MCF 10A (cell line): Measurements from ENCODE around the gene PTER. TPM values are rescaled to one million over a fixed set of nuclear protein-coding genes. Genes with fewer than 3 reads are reported as not detected.

Experiments
- BruUV-seq: library from RNA; stranded (reverse); fragments of 400-500 nt; replicated peaks from 2 replicates; lab custom pipeline; 2021; lab: Mats Ljungman, UMichigan
- CTCF ChIA-PET: fragments of 300-600 bp; sonication (Branson Sonifier 250); formaldehyde crosslinking; extraction: SDS; loops from one replicate; lab custom pipeline; 2021; ENCODE audit warnings: antibody characterized with exemption, inconsistent platforms; lab: Yijun Ruan, JAX
- POLR2A ChIA-PET: fragments of 300-600, 350-650 bp; sonication (Branson Sonifier 250); formaldehyde crosslinking; extraction: SDS; loops from one replicate; lab custom pipeline; 2020; ENCODE audit warnings: antibody characterized with exemption, inconsistent platforms; lab: Yijun Ruan, JAX
- DNase-seq: peaks from one replicate; pipeline ENCODE4 v3.0.0-alpha.2; 2018; ENCODE audit not compliant: unreplicated experiment
- H3K27ac Mint-ChIP-seq: one replicate; pipeline ENCODE4 v1.8.0; 2022; ENCODE audit warnings: mild to moderate bottlenecking, low read depth, mixed read lengths; ENCODE audit not compliant: unreplicated experiment
- H3K27me3 Mint-ChIP-seq: one replicate; pipeline ENCODE4 v1.8.0; 2022; ENCODE audit warnings: mixed read lengths; ENCODE audit not compliant: insufficient read depth, unreplicated experiment
- H3K36me3 Mint-ChIP-seq: one replicate; pipeline ENCODE4 v1.8.0; 2022; ENCODE audit warnings: mild to moderate bottlenecking, moderate library complexity, mixed read lengths; ENCODE audit not compliant: insufficient read depth, unreplicated experiment
- H3K4me1 Mint-ChIP-seq: one replicate; pipeline ENCODE4 v1.8.0; 2022; ENCODE audit warnings: mixed read lengths; ENCODE audit not compliant: insufficient read depth, unreplicated experiment
- H3K4me3 Mint-ChIP-seq: one replicate; pipeline ENCODE4 v1.8.0; 2022; ENCODE audit warnings: mild to moderate bottlenecking, moderate library complexity, mixed read lengths; ENCODE audit not compliant: unreplicated experiment
- H3K9me3 Mint-ChIP-seq: one replicate; pipeline ENCODE4 v1.8.0; 2022; ENCODE audit warnings: mixed read lengths; ENCODE audit not compliant: unreplicated experiment
- CTCF ChIP-seq: fragments of 200-600 bp; IDR thresholded peaks from one replicate; pipeline ENCODE4 v1.8.0; 2022; ENCODE audit warnings: antibody characterized with exemption, mild to moderate bottlenecking; ENCODE audit not compliant: unreplicated experiment
- intact Hi-C: fragments of 100-400 bp; cut with micrococcal nuclease; formaldehyde crosslinking; loops from 2 replicates; pipeline ENCODE4 v1.14.1; 2022
- total RNA-seq: library from RNA; stranded (reverse); gene quantifications from 2 replicates; pipeline ENCODE4 v1.2.3, GENCODE V29; 2022

PTER gene
- total RNA-seq, 1 experiment from 2014 or later: 50.8 TPM

DNA sequence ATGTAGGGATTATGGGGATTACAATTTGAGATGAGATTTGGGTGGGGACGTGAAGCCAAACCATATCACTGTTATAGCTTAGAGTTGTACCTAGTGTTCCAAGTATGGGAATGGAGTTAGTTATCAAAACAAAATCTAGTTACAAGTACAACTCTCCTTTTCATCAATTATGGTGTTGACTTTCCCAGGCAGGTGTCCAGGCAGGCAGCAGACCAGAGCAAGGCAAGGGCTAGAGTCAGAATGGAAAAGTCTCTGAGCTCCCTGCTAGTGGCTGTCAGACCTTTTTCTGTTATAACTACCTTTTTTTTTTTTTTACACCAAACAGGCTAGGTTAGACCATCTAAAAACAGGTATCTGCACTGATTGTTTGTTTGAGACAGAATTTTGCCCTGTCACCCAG, 29.2 kb downstream of the PTER start:
- ChIA-PET CTCF (interaction anchor here (0.5 kb wide), 1 partner anchor 10 kb away, joined by 4 read pairs; no protein-coding TSS in a partner anchor), POLR2A (interaction anchor here (0.6 kb wide), 1 partner anchor 25 kb away, joined by 4 read pairs; no protein-coding TSS in a partner anchor)
- H3K27ac Mint-ChIP-seq: no peak overlapping the region
- DNase-seq: no peak
- peaks cover 18% of the 10 kb centered on the region for H3K36me3 Mint-ChIP-seq
- intact Hi-C loops: no loop called here
- H3K9me3 Mint-ChIP-seq: no peaks in the 10 kb centered on the region
- no peak for TF ChIP-seq CTCF
- H3K4me3 Mint-ChIP-seq: no peak overlapping the region
- no TSS peak for BruUV-seq
- no peaks in the 10 kb centered on the region for H3K27me3 Mint-ChIP-seq
- H3K4me1 Mint-ChIP-seq: no peaks in the 10 kb centered on the region

- intact Hi-C loops: no loop called here
- H3K27me3 Mint-ChIP-seq: no peaks in the 10 kb centered on the region
- ChIA-PET CTCF (interaction anchor here (0.7 kb wide), 1 partner anchor 344 kb away, joined by 3 read pairs; no protein-coding TSS in a partner anchor), POLR2A (no interaction called here)
- no TSS peak for BruUV-seq
- H3K4me1 Mint-ChIP-seq: no peaks in the 10 kb centered on the region
- peaks cover 11% of the 10 kb centered on the region for H3K36me3 Mint-ChIP-seq
- H3K27ac Mint-ChIP-seq: no peak overlapping the region
- TF ChIP-seq CTCF: no peak
- H3K4me3 Mint-ChIP-seq: no peak overlapping the region
- H3K9me3 Mint-ChIP-seq: no peaks in the 10 kb centered on the region
- DNase-seq: no peak
Measured at GRCh38 chr10:16470747-16471146, 33.9 kb downstream of the PTER start.

GRCh38 chr10:16472828-16473227, 36.0 kb downstream of the PTER start:
- DNase-seq: no peak
- BruUV-seq: no TSS peak
- POLR2A ChIA-PET: interaction anchor here (0.6 kb wide), 1 partner anchor 101 kb away, joined by 3 read pairs; no protein-coding TSS in a partner anchor
- Mint-ChIP-seq H3K4me3 (no peak overlapping the region), H3K27me3 (no peaks in the 10 kb centered on the region), H3K4me1 (no peaks in the 10 kb centered on the region), H3K36me3 (peaks cover 4% of the 10 kb centered on the region), H3K9me3 (no peaks in the 10 kb centered on the region), H3K27ac (no peak overlapping the region)
- TF ChIP-seq CTCF: no peak
- CTCF ChIA-PET: interaction anchor here (0.6 kb wide), 1 partner anchor 308 kb away, joined by 3 read pairs; no protein-coding TSS in a partner anchor
- intact Hi-C loops: no loop called here

DNA sequence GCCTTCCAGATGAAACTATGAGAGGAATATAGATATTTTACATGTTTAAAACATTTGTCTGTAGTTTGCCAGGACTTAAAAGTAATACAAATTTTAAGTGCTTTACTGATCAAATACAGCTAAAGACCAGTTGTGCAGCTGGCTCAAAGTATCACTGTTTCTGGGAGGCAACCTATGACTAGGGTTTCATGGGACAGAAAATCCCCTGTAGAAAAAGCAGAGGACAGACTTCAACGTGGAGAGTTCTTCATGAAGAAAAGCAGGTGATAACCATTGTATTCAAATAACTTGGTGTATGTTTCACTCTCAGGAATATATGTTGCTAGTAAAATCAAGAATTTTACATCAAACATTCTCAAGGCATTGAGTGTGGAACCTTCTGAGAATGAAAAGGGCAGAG, 40.9 kb downstream of the PTER start:
- no peak for DNase-seq
- intact Hi-C loops: no loop called here
- ChIA-PET POLR2A (no interaction called here), CTCF (interaction anchor here (1.1 kb wide), 1 partner anchor 33 kb away, joined by 3 read pairs; no protein-coding TSS in a partner anchor)
- Mint-ChIP-seq H3K9me3 (no peaks in the 10 kb centered on the region), H3K4me3 (no peak overlapping the region), H3K36me3 (peaks cover 6% of the 10 kb centered on the region), H3K27me3 (no peaks in the 10 kb centered on the region), H3K27ac (no peak overlapping the region), H3K4me1 (no peaks in the 10 kb centered on the region)
- no TSS peak for BruUV-seq
- TF ChIP-seq CTCF: no peak
